ENCODE data around the gene SHB. TPM values are rescaled to one million over a fixed set of nuclear protein-coding genes. Genes with fewer than 3 reads are reported as not detected.

SHB gene
- total RNA-seq, 2 experiments from 2014 or later: 2.8 to 3.2 TPM

DNA sequence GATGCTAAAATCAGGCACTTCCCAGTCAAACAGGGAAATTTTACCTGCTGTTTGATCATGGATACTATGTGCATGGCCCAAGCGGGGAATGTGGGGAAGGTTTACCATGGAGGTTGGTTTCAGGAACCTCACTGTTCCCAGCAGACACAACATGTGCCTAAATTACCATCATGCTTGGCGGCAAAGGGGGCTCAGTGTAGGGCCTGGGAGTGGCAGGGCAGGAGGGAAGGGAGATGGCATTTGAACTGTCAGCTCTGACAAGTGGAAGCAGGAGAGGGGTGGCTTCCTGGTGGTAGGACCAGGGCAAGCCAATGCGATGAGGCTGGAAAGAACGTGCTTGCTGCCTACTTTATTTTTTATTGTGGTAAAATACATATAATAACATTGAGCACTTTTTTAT lies 93.4 kb downstream of the SHB start:
- ATAC-seq (no peak), DNase-seq (no peak)
- Mint-ChIP-seq H3K4me3 (no peak overlapping the region), H3K4me1 (ENCODE audit: low read depth) (no peaks in the 10 kb centered on the region), H3K27ac (no peak overlapping the region), H3K36me3 (ENCODE audit: low read depth) (no peaks in the 10 kb centered on the region), H3K9me3 (no peaks in the 10 kb centered on the region), H3K27me3 (no peaks in the 10 kb centered on the region)
- TF ChIP-seq, protein P1, sequence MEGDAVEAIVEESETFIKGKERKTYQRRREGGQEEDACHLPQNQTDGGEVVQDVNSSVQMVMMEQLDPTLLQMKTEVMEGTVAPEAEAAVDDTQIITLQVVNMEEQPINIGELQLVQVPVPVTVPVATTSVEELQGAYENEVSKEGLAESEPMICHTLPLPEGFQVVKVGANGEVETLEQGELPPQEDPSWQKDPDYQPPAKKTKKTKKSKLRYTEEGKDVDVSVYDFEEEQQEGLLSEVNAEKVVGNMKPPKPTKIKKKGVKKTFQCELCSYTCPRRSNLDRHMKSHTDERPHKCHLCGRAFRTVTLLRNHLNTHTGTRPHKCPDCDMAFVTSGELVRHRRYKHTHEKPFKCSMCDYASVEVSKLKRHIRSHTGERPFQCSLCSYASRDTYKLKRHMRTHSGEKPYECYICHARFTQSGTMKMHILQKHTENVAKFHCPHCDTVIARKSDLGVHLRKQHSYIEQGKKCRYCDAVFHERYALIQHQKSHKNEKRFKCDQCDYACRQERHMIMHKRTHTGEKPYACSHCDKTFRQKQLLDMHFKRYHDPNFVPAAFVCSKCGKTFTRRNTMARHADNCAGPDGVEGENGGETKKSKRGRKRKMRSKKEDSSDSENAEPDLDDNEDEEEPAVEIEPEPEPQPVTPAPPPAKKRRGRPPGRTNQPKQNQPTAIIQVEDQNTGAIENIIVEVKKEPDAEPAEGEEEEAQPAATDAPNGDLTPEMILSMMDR (IDR thresholded peaks at IDR 0.05): no peak
- CTCF ChIA-PET: no interaction called here
- POLR2A ChIA-PET: interaction anchor here (0.6 to 1.9 kb wide), 2 partner anchors 9 to 428 kb away, joined by 3 to 6 read pairs; no protein-coding TSS in a partner anchor
- intact Hi-C loops (cut with micrococcal nuclease): no loop called here

DNA sequence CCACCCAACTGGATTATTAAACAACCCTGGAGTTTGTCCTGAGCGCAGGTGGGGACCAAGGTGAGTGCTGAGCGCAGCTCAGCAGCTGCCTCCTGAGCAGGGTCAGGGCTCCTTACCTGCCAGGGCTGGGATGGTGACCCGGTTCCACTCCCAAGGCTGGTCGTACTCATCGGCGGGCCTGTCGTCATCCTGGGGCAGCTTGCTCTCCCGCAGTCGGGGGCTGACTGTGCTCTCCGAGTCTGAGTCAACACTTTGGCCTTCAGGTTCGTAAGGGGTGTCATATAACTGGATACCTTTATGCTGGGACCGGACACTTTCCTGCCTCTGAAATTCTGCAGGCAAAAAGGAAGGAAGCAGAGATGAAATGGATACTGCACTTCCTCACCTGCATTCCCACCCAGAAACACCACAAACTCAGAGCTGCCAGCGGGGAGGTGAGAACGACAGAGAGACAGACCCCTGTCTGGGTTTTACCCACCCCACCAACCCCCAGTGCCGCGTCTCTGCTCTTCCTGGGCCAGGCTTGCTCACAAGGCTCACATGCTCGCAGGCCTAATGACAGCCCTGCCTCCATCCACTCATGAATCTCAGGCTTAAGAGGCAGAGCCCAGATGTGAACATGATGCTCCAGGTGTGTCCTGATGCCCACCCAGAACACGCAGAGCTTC lies 94.4 kb downstream of the SHB start:
- Mint-ChIP-seq H3K27ac (no peak overlapping the region), H3K27me3 (no peaks in the 10 kb centered on the region), H3K4me1 (ENCODE audit: low read depth) (no peaks in the 10 kb centered on the region), H3K36me3 (ENCODE audit: low read depth) (no peaks in the 10 kb centered on the region), H3K4me3 (no peak overlapping the region), H3K9me3 (no peaks in the 10 kb centered on the region)
- TF ChIP-seq, protein P1 (IDR thresholded peaks at IDR 0.05): no peak
- ATAC-seq (no peak), DNase-seq (no peak)
- POLR2A ChIA-PET: no interaction called here
- CTCF ChIA-PET: no interaction called here
- intact Hi-C loops (cut with micrococcal nuclease): no loop called here

DNA sequence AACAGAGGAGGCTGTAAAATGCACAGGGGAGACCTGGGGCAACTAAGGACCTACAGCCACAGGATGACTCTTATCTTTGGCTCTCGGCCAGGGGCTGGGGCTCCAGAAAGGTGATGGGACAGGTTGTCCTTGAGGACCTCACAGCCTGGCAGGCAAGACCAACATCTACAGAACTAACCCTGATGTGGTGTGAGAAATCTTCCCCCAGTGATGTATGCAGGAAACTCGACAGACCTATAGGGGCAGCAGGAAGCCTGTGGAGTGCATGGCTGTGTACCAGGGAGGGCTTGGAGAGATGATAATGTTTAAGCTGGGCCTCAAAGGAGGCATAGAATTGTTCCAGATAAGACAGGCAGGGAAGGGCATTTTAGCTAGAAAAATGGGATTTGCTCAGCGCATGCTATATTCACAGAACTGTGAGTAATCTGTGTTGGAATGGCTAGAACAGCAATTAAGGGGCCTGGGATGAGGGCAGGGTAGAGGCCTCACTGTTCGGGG lies 96.6 kb downstream of the SHB start:
- Mint-ChIP-seq H3K27me3 (no peaks in the 10 kb centered on the region), H3K4me3 (no peak overlapping the region), H3K4me1 (ENCODE audit: low read depth) (no peaks in the 10 kb centered on the region), H3K36me3 (ENCODE audit: low read depth) (no peaks in the 10 kb centered on the region), H3K27ac (no peak overlapping the region), H3K9me3 (no peaks in the 10 kb centered on the region)
- TF ChIP-seq, protein P1 (IDR thresholded peaks at IDR 0.05): no peak
- intact Hi-C loops (cut with micrococcal nuclease): no loop called here
- no peak for DNase-seq
- CTCF ChIA-PET: no interaction called here
- peak; percentile 45 for ATAC-seq
- POLR2A ChIA-PET: no interaction called here

DNA sequence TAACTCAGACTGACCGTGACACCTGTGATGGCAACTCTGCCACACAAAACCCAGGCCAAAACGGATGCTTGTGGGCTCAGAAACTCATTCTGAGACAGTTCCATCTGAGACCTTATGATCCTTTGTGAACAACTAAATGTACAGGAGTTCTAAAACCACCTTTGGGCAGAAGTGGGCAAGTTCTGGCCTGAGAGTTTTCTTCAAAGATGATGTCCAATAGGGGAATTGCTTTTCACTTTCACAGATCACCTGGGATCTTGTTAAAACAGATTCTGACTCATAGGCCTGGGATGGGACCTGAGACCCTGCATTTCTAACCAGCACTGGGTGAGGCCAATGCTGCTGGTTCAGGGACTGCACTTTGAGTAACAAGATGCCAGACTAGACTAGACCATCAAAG lies 97.3 kb downstream of the SHB start:
- Mint-ChIP-seq H3K4me1 (ENCODE audit: low read depth) (no peaks in the 10 kb centered on the region), H3K4me3 (no peak overlapping the region), H3K27me3 (no peaks in the 10 kb centered on the region), H3K27ac (no peak overlapping the region), H3K9me3 (no peaks in the 10 kb centered on the region), H3K36me3 (ENCODE audit: low read depth) (no peaks in the 10 kb centered on the region)
- no peak for ATAC-seq
- ChIA-PET CTCF (no interaction called here), POLR2A (no interaction called here)
- TF ChIP-seq, protein P1 (IDR thresholded peaks at IDR 0.05): no peak
- intact Hi-C loops (cut with micrococcal nuclease): no loop called here
- DNase-seq: no peak

DNA sequence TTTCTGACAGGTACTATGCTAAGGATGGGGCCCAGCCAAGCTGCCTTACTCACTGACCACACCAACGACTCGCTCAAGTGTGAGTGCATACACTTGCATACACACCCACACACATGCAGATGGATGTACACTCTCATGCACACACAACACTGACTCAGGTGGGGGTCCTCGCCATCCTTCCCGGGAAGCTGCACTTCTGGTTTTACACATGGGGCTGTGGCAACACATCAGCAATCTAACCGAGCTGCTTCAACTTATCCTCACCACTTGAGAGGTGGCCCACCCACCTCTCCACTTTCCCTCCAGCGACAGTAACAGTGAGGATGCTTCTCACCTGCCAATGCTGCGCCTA lies 97.9 kb downstream of the SHB start:
- TF ChIP-seq, protein P1 (IDR thresholded peaks at IDR 0.05): no peak
- Mint-ChIP-seq H3K27me3 (no peaks in the 10 kb centered on the region), H3K4me1 (ENCODE audit: low read depth) (peaks cover under 1% of the 10 kb centered on the region), H3K4me3 (no peak overlapping the region), H3K27ac (no peak overlapping the region), H3K9me3 (no peaks in the 10 kb centered on the region), H3K36me3 (ENCODE audit: low read depth) (no peaks in the 10 kb centered on the region)
- DNase-seq: peak; percentile 18
- intact Hi-C loops (cut with micrococcal nuclease): no loop called here
- CTCF ChIA-PET: no interaction called here
- POLR2A ChIA-PET: no interaction called here
- ATAC-seq: no peak
